Fibroblast of skin of abdomen (primary cell): ENCODE results near the gene BST1.

Source experiments
- DNase-seq: peaks from one replicate; pipeline ENCODE4 v3.0.0-alpha.2; 2013

BST1 gene

DNA sequence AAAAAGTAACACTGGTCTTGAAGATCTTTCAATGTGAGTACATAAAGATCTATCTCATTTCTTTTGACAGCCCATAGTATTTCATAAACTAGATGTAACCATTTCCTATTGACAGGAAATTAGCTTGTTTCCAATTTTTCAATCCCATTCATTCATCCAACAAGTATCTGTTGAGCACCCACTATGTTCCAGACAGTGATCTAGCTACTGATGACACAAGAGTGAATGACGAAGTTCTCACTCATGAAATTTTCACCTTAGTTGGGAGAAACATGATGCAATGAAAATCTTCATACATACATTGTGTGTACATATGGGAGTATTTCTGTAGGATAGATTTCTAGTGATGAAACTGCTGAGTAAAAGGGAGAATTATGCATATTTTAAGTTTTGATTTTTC is 76.9 kb downstream of the BST1 start:
- no peak for DNase-seq

GRCh38 chr4:15781427-15782095 is 78.7 kb downstream of the BST1 start:
- DNase-seq, result no peak
